H1 (cell line): ENCODE results near the gene ACTG1. TPM values are rescaled to one million over a fixed set of nuclear protein-coding genes. Genes with fewer than 3 reads are reported as not detected.

ENCODE experiments used
- CTCF ChIA-PET: fragments of 300-600 bp; sonication (Branson Sonifier 250); formaldehyde crosslinking; loops from one replicate; lab custom pipeline; 2021; ENCODE audit not compliant: partially characterized antibody; lab: Charles Lee
- POLR2A ChIA-PET: fragments of 300-600 bp; sonication (Branson Sonifier 250); formaldehyde crosslinking; loops from one replicate; lab custom pipeline; 2021; ENCODE audit warnings: inconsistent platforms; ENCODE audit not compliant: partially characterized antibody; lab: Charles Lee
- DNase-seq, 2 experiments: peaks; one replicate each; pipeline versions ENCODE4 v3.0.0 to v3.0.0-alpha.2; 2010 to 2022; ENCODE audit warnings: low spot score in 2 of 2, low read depth in 1 of 2, mixed read lengths in 1 of 2
- FAIRE-seq: peaks from 2 replicates; lab custom pipeline; 2011; peaks lifted over from hg19 to GRCh38; lab: Jason Lieb, UNC
- H2AFZ ChIP-seq: 2 replicates; pipeline ENCODE4 v1.8.1; 2012; ENCODE audit warnings: low read length, inconsistent platforms
- H2AK5ac ChIP-seq: 2 replicates; pipeline ENCODE4 v1.6.1; 2013; ENCODE audit warnings: low read depth, low read length
- H2BK120ac ChIP-seq: replicated peaks from 2 replicates; pipeline ENCODE3; 2013; ENCODE audit warnings: low read depth, low read length, inconsistent platforms
- H2BK12ac ChIP-seq: 2 replicates; pipeline ENCODE4 v1.6.1; 2013; ENCODE audit warnings: low read depth, low read length
- H2BK15ac ChIP-seq: 2 replicates; pipeline ENCODE4 v1.6.1; 2013; ENCODE audit warnings: low read length
- H2BK20ac ChIP-seq: 2 replicates; pipeline ENCODE4 v1.6.1; 2013; ENCODE audit warnings: low read length
- H2BK5ac ChIP-seq: 2 replicates; pipeline ENCODE4 v1.6.1; 2013; ENCODE audit warnings: low read depth, low read length
- H3K14ac ChIP-seq: 2 replicates; pipeline ENCODE4 v1.6.1; 2013; ENCODE audit warnings: inconsistent platforms; ENCODE audit not compliant: insufficient read length
- H3K18ac ChIP-seq: 2 replicates; pipeline ENCODE4 v1.6.1; 2013; ENCODE audit warnings: low read length; ENCODE audit errors: extremely low read depth
- H3K23ac ChIP-seq: 2 replicates; pipeline ENCODE4 v1.6.1; 2013; ENCODE audit warnings: inconsistent platforms; ENCODE audit not compliant: insufficient read length
- H3K23me2 ChIP-seq: 2 replicates; pipeline ENCODE4 v1.6.1; 2013; ENCODE audit warnings: low read depth, low read length
- H3K27ac ChIP-seq: 2 replicates; pipeline ENCODE4 v1.6.1; 2011; ENCODE audit warnings: low read depth, low read length, inconsistent platforms
- H3K27me3 ChIP-seq, 4 experiments: replicated peaks in 1 of 4; 1 replicate in 1 of 4; 2 replicates in 3 of 4; pipeline versions ENCODE4 v1.6.1 to v1.8.1; 2011 to 2013; ENCODE audit warnings: low read length in 3 of 4, mild to moderate bottlenecking in 3 of 4, inconsistent platforms in 2 of 4, mixed read lengths in 2 of 4, moderate library complexity in 1 of 4; ENCODE audit not compliant: control insufficient read depth in 3 of 4, insufficient read depth in 3 of 4; ENCODE audit errors: extremely low read depth in 1 of 4
- H3K36me3 ChIP-seq, 4 experiments: 2 replicates each; pipeline versions ENCODE4 v1.6.1 to v1.8.1; 2011 to 2013; ENCODE audit warnings: mild to moderate bottlenecking in 4 of 4, low read length in 3 of 4, moderate library complexity in 2 of 4, control low read depth in 1 of 4, inconsistent platforms in 1 of 4; ENCODE audit not compliant: insufficient read depth in 4 of 4, control insufficient read depth in 2 of 4
- H3K4ac ChIP-seq: replicated peaks from 2 replicates; pipeline ENCODE3; 2013; ENCODE audit warnings: low read length, low read depth, mixed read lengths, inconsistent platforms; ENCODE audit not compliant: insufficient read length
- H3K4me1 ChIP-seq, 4 experiments: replicated peaks in 1 of 4; 1 replicate in 1 of 4; 2 replicates in 3 of 4; pipeline versions ENCODE4 v1.6.1 to v1.8.1; 2011 to 2013; ENCODE audit warnings: low read length in 3 of 4, inconsistent platforms in 2 of 4, mixed read lengths in 1 of 4; ENCODE audit not compliant: insufficient read depth in 4 of 4, control insufficient read depth in 3 of 4
- H3K4me2 ChIP-seq, 2 experiments: 2 replicates each; pipeline versions ENCODE4 v1.6.1 to v1.8.1; 2011 to 2013; ENCODE audit warnings: low read depth in 2 of 2, low read length in 2 of 2, control low read depth in 1 of 2, inconsistent platforms in 1 of 2, mild to moderate bottlenecking in 1 of 2; ENCODE audit not compliant: insufficient read depth in 1 of 2
- H3K4me3 ChIP-seq, 4 experiments: fragments of 200-600, 300-600 bp in 1 of 4; sonication (generic), shearing (Covaris generic), sonication (Bioruptor Twin) in 1 of 4; 2 replicates each; pipeline versions ENCODE4 v1.5.1 to v1.8.1; 2011 to 2016; ENCODE audit warnings: low read length in 4 of 4, low read depth in 3 of 4, control low read depth in 2 of 4, inconsistent platforms in 2 of 4, mild to moderate bottlenecking in 2 of 4, mixed read lengths in 1 of 4, moderate library complexity in 1 of 4; ENCODE audit not compliant: insufficient read depth in 2 of 4; ENCODE audit errors: extremely low read depth in 1 of 4
- H3K56ac ChIP-seq: replicated peaks from 2 replicates; pipeline ENCODE3; 2013; ENCODE audit warnings: low read depth, mild to moderate bottlenecking, mixed read lengths, low read length, inconsistent platforms; ENCODE audit not compliant: insufficient read length
- H3K79me1 ChIP-seq: 2 replicates; pipeline ENCODE4 v1.6.1; 2013; ENCODE audit warnings: low read depth, low read length, control low read depth
- H3K79me2 ChIP-seq, 2 experiments: 2 replicates each; pipeline versions ENCODE4 v1.6.1 to v1.8.1; 2012 to 2013; ENCODE audit warnings: low read length in 2 of 2, mild to moderate bottlenecking in 2 of 2, inconsistent platforms in 1 of 2; ENCODE audit not compliant: insufficient read depth in 2 of 2, control insufficient read depth in 1 of 2
- H3K9ac ChIP-seq, 4 experiments: replicated peaks in 1 of 4; 1 replicate in 1 of 4; 2 replicates in 3 of 4; pipeline versions ENCODE4 v1.6.1 to v1.8.1; 2011 to 2013; ENCODE audit warnings: low read depth in 3 of 4, low read length in 3 of 4, control low read depth in 2 of 4, mild to moderate bottlenecking in 2 of 4, moderate library complexity in 2 of 4, inconsistent platforms in 1 of 4; ENCODE audit errors: extremely low read depth in 1 of 4
- H3K9me3 ChIP-seq, 2 experiments: 2 replicates each; pipeline versions ENCODE4 v1.6.1 to v1.8.1; 2012 to 2013; ENCODE audit warnings: mild to moderate bottlenecking in 2 of 2, moderate library complexity in 2 of 2, control low read depth in 1 of 2, inconsistent platforms in 1 of 2, low read depth in 1 of 2, low read length in 1 of 2, mixed read lengths in 1 of 2; ENCODE audit not compliant: insufficient read depth in 2 of 2
- H4K20me1 ChIP-seq, 2 experiments: replicated peaks in 1 of 2; 2 replicates each; pipeline versions ENCODE3 to v1.8.1; 2011 to 2013; ENCODE audit warnings: inconsistent platforms in 2 of 2, low read length in 2 of 2, mild to moderate bottlenecking in 1 of 2; ENCODE audit not compliant: insufficient read depth in 2 of 2, control insufficient read depth in 1 of 2
- H4K5ac ChIP-seq: 2 replicates; pipeline ENCODE4 v1.6.1; 2013; ENCODE audit warnings: low read length, low read depth, mixed read lengths, inconsistent platforms; ENCODE audit not compliant: insufficient read length
- H4K8ac ChIP-seq: 2 replicates; pipeline ENCODE4 v1.8.0; 2013; ENCODE audit warnings: mild to moderate bottlenecking, moderate library complexity, low read length, inconsistent platforms; ENCODE audit not compliant: insufficient read depth; ENCODE audit errors: extremely low read depth
- H4K91ac ChIP-seq: replicated peaks from 2 replicates; pipeline ENCODE3; 2013; ENCODE audit warnings: low read length, mixed read lengths, inconsistent platforms; ENCODE audit not compliant: insufficient read length
- GABPA ChIP-seq: IDR thresholded peaks from 2 replicates; pipeline ENCODE4 v1.6.1; 2011; ENCODE audit warnings: mild to moderate bottlenecking, low read length, moderate library complexity, borderline replicate concordance; ENCODE audit not compliant: insufficient read depth
- NRF1 ChIP-seq: IDR thresholded peaks from 2 replicates; pipeline ENCODE4 v1.6.1; 2011; ENCODE audit warnings: mild to moderate bottlenecking, low read depth, low read length, improper control_type of control experiment
- POLR2A ChIP-seq, 2 experiments: IDR thresholded peaks; 1 replicate in 1 of 2; 2 replicates in 1 of 2; pipeline ENCODE4 v1.6.1; 2011; ENCODE audit warnings: low read depth in 2 of 2, low read length in 2 of 2, mild to moderate bottlenecking in 2 of 2; ENCODE audit errors: control extremely low read depth in 1 of 2
- RAD21 ChIP-seq, 2 experiments: IDR thresholded peaks in 1 of 2; conservative IDR thresholded peaks in 1 of 2; 2 replicates each; pipeline ENCODE4 v1.6.1; 2011; ENCODE audit warnings: low read depth in 2 of 2, low read length in 2 of 2, improper control_type of control experiment in 1 of 2, inconsistent platforms in 1 of 2, mild to moderate bottlenecking in 1 of 2, moderate library complexity in 1 of 2
- RBBP5 ChIP-seq: IDR thresholded peaks from 2 replicates; pipeline ENCODE4 v1.7.1; 2012; ENCODE audit warnings: low read depth, mild to moderate bottlenecking, inconsistent platforms, low read length, moderate library complexity, borderline replicate concordance
- SAP30 ChIP-seq: fragments of 300-600 bp; sonication (generic); IDR thresholded peaks from 2 replicates; pipeline ENCODE4 v1.7.1; 2012; ENCODE audit warnings: low read length, moderate library complexity, mild to moderate bottlenecking, inconsistent platforms; ENCODE audit not compliant: insufficient read depth, insufficient replicate concordance
- SIRT6 ChIP-seq: IDR thresholded peaks from one replicate; pipeline ENCODE4 v1.7.1; 2012; ENCODE audit warnings: low read length, inconsistent platforms
- SP1 ChIP-seq: IDR thresholded peaks from 2 replicates; pipeline ENCODE4 v1.6.1; 2011; ENCODE audit warnings: low read depth, low read length
- TAF1 ChIP-seq: IDR thresholded peaks from 2 replicates; pipeline ENCODE4 v1.6.1; 2011; ENCODE audit warnings: mild to moderate bottlenecking, low read depth, low read length
- TBP ChIP-seq: IDR thresholded peaks from 2 replicates; pipeline ENCODE4 v1.6.1; 2011; ENCODE audit warnings: low read depth, low read length, improper control_type of control experiment
- TEAD4 ChIP-seq: IDR thresholded peaks from 2 replicates; pipeline ENCODE4 v1.6.1; 2012; ENCODE audit warnings: low read depth, low read length, inconsistent platforms, mixed read lengths
- WGBS, 2 experiments: shearing (Covaris generic) in 1 of 2; methylation state at CpG; one replicate each; pipeline versions ENCODE4 v1.1.6 to v1.1.7; 2013 to 2015; ENCODE audit warnings: low lambda C conversion rate in 2 of 2, mixed read lengths in 2 of 2, inconsistent platforms in 1 of 2, low coverage in 1 of 2, missing lambda C conversion rate in 1 of 2; ENCODE audit not compliant: insufficient replicate concordance in 2 of 2, insufficient coverage in 1 of 2, insufficient read length in 1 of 2; ENCODE audit errors: extremely low coverage in 1 of 2, missing lambda C conversion rate in 1 of 2; 5-methylcytosine and 5-hydroxymethylcytosine counted together
- polyA plus RNA-seq, 7 experiments: library from polyadenylated mRNA; depleted of rRNA in 3 of 7; stranded (reverse) in 5 of 7; unstranded in 2 of 7; fragments of >200 nt in 5 of 7; fragments of 200-250 nt in 2 of 7; gene quantifications; 1 replicate in 5 of 7; 2 replicates in 1 of 7; 4 replicates in 1 of 7; pipeline versions ENCODE4 v1.2.1 to v1.2.3, GENCODE V29; 2011 to 2013; ENCODE audit warnings: missing spikeins in 2 of 7, mixed read lengths in 2 of 7
- total RNA-seq: library from RNA; stranded (reverse); fragmentation: NEBNext Ultra II Directional; extraction: Animal tissue kit (Norgen Biotek cat#: 25700); gene quantifications from 2 replicates; pipeline ENCODE4 v1.2.1, GENCODE V29; 2021
- TF ChIP-seq, protein P1 (sequence below): IDR thresholded peaks from 2 replicates; pipeline ENCODE4 v1.6.1; 2012; ENCODE audit warnings: inconsistent platforms
- TF ChIP-seq, protein P2 (sequence below): IDR thresholded peaks from 2 replicates; pipeline ENCODE4 v1.6.1; 2011; ENCODE audit warnings: low read depth, mild to moderate bottlenecking, low read length; ENCODE audit not compliant: insufficient read depth

Gene ACTG1
- total and polyA plus RNA-seq, 2 of the 8 experiments (the other 6 are each of a cell fraction or from before 2014, with no cell fraction given), result 3,535 to 5,010 TPM

DNA sequence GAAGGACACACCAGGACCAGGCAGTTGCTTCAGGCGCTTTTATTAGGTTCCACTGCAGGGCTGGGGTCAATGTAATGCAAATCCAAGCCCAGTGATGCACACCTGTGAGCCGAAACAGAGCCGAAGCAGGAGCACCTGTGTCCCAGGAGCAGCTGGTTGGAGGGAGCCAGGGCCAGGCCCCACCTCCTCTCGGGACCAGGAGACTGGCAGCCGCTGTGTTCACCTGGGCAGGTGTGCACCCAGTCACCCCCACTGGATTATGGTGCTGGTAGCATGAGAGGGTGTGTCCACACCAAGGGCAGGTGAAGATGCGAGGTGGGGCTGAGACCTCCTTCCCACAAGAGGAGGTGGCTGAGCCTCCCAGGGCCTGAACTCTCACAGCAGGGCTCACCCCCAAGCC is 44.3 kb upstream of the ACTG1 start:
- ChIA-PET CTCF (interaction anchor here (2.0 to 2.7 kb wide), 2 partner anchors 9 to 44 kb away, joined by 8 to 10 read pairs; no protein-coding TSS in a partner anchor), POLR2A (interaction anchor here (1.0 to 2.0 kb wide), 6 partner anchors 13 to 146 kb away, joined by 3 to 11 read pairs (median 4); partner anchors contain the start of genes ARL16 and HGS)
- no peak overlapping the region for H3K14ac ChIP-seq
- H3K79me1 ChIP-seq, result no peaks in the 10 kb centered on the region
- 94% methylated on average over 6 of the region's 6 CpGs; no CpG with 5 or more reads in 1 of the 2 experiments for WGBS, 2 experiments
- DNase-seq (no peak), FAIRE-seq (no peak)
- no peaks in the 10 kb centered on the region for H3K9me3 ChIP-seq
- no peaks in the 10 kb centered on the region for H3K79me2 ChIP-seq
- no peak overlapping the region for H2BK12ac ChIP-seq
- H3K9ac ChIP-seq, result no peak overlapping the region
- no peaks in the 10 kb centered on the region for H3K27me3 ChIP-seq
- peaks cover 5% of the 10 kb centered on the region; the same call in 1 of the 2 replicates for H3K23me2 ChIP-seq
- no peak overlapping the region for H3K4me3 ChIP-seq
- no peak overlapping the region for H3K56ac ChIP-seq
- no peak overlapping the region for H2BK20ac ChIP-seq
- no peak overlapping the region for H2BK120ac ChIP-seq
- H4K91ac ChIP-seq, result no peak overlapping the region
- H3K27ac ChIP-seq, result no peak overlapping the region
- H3K4me1 ChIP-seq, result peaks cover 3 to 10% (median 8%) of the 10 kb centered on the region in 4 experiments
- peaks cover 3 to 4% of the 10 kb centered on the region in 2 experiments for H4K20me1 ChIP-seq
- no peak overlapping the region for H2BK15ac ChIP-seq
- peaks cover 4 to 26% (median 5%) of the 10 kb centered on the region in 4 experiments; a peak in 5 of 8 replicates for H3K36me3 ChIP-seq
- H3K23ac ChIP-seq, result no peak overlapping the region
- H3K4ac ChIP-seq, result no peak overlapping the region
- no peak overlapping the region for H4K8ac ChIP-seq
- no peak overlapping the region for H2AK5ac ChIP-seq
- H3K18ac ChIP-seq, result no peak overlapping the region
- H2AFZ ChIP-seq, result no peak overlapping the region
- no peak overlapping the region for H4K5ac ChIP-seq
- no peak overlapping the region for H2BK5ac ChIP-seq
- H3K4me2 ChIP-seq, result no peak overlapping the region
- no peak for TF ChIP-seq TBP
- no peak for TF ChIP-seq TEAD4
- no peak for TF ChIP-seq NRF1
- no peak for TF ChIP-seq RAD21 (IDR thresholded peaks at IDR 0.05 in 1 of 2, conservative IDR thresholded peaks at IDR 0.05 in 1 of 2; ENCODE audit: low read depth in 2 of 2, low read length in 2 of 2)
- TF ChIP-seq, protein P1, sequence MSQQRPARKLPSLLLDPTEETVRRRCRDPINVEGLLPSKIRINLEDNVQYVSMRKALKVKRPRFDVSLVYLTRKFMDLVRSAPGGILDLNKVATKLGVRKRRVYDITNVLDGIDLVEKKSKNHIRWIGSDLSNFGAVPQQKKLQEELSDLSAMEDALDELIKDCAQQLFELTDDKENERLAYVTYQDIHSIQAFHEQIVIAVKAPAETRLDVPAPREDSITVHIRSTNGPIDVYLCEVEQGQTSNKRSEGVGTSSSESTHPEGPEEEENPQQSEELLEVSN, result no peak
- TF ChIP-seq RBBP5, result no peak
- no peak for TF ChIP-seq SP1
- TF ChIP-seq POLR2A (IDR thresholded peaks at IDR 0.05; ENCODE audit: control extremely low read depth in 1 of 2, low read depth in 2 of 2, low read length in 2 of 2), result no peak
- no peak for TF ChIP-seq SAP30
- TF ChIP-seq, protein P2, sequence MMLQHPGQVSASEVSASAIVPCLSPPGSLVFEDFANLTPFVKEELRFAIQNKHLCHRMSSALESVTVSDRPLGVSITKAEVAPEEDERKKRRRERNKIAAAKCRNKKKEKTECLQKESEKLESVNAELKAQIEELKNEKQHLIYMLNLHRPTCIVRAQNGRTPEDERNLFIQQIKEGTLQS, result no peak
- TF ChIP-seq GABPA, result no peak
- no peak for TF ChIP-seq SIRT6
- TF ChIP-seq TAF1, result no peak
